OCI-LY3 (cell line): ENCODE results near the gene GYPB.
"Not testable (repeated sequence)": the region's sequence is repeated elsewhere in the genome, so short reads cannot be mapped to it uniquely, and the experiment has no call there.

Experiments
- EZH2phosphoT487 ChIP-seq: fragments of 200-600 bp; shearing (Covaris generic); IDR thresholded peaks from 2 replicates; pipeline ENCODE4 v1.6.1; 2018; ENCODE audit warnings: antibody characterized with exemption, mixed run types, low read depth
- TF ChIP-seq, protein P1 (sequence below): fragments of 200-600, 300-600 bp; sonication (generic); IDR thresholded peaks from 2 replicates; pipeline ENCODE4 v1.5.1; 2014; ENCODE audit warnings: antibody characterized with exemption, low read length, low read depth

DNA sequence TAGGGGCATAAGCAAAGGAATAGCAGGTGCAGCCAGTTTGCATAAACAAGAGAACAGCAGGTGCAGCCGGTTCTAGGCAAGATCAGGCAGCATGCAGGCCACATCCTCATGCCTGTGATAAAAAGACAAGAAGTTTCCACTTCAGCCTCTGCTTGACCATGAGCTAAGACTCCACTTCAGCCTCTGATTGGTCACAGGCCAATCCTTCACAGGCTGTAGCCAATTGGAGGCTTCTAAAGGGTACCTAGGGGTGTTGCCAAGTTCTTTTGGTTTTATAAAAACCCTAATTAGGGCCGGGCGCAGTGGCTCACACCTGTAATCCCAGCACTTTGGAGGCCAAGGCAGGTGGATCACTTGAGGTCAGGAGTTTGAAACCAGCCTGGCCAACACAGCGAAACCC, 23.0 kb downstream of the GYPB start:
- TF ChIP-seq, protein P1, sequence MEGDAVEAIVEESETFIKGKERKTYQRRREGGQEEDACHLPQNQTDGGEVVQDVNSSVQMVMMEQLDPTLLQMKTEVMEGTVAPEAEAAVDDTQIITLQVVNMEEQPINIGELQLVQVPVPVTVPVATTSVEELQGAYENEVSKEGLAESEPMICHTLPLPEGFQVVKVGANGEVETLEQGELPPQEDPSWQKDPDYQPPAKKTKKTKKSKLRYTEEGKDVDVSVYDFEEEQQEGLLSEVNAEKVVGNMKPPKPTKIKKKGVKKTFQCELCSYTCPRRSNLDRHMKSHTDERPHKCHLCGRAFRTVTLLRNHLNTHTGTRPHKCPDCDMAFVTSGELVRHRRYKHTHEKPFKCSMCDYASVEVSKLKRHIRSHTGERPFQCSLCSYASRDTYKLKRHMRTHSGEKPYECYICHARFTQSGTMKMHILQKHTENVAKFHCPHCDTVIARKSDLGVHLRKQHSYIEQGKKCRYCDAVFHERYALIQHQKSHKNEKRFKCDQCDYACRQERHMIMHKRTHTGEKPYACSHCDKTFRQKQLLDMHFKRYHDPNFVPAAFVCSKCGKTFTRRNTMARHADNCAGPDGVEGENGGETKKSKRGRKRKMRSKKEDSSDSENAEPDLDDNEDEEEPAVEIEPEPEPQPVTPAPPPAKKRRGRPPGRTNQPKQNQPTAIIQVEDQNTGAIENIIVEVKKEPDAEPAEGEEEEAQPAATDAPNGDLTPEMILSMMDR: not testable (repeated sequence)
- not testable (repeated sequence) for TF ChIP-seq EZH2phosphoT487
